ENCODE results near the gene OR2B2. TPM values are rescaled to one million over a fixed set of nuclear protein-coding genes. Genes with fewer than 3 reads are reported as not detected.
A peak's percentile ranks its signal among the peaks of the same experiment; 100 is the strongest.

OR2B2 gene
- total RNA-seq, 6 experiments from 2014 or later: not detected

DNA sequence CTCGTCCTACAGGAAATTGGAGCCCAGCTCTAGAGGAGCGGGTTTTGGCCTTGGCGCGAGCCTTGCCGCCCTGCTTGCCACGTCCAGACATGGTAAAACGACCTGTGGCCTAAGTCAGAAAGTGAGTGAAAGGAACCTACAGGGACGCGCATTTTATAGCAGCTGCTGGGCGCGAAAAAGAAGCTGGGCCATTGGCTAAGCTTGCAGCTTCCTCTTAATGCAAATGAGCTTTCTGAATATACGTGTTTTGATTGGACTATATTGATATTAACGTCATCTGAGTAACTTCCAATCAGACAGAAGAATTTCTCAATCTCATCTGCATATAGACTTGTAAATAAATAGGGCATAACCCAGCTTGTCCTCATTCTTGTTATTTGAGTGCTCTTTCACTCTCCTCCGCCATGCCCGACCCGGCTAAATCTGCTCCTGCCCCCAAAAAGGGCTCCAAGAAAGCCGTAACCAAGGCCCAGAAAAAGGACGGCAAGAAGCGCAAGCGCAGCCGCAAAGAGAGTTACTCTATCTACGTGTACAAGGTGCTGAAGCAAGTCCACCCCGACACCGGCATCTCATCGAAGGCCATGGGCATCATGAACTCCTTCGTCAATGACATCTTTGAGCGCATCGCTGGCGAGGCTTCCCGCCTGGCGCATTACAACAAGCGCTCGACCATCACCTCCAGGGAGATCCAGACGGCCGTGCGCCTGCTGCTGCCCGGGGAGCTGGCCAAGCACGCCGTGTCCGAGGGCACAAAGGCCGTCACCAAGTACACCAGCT lies 18.9 kb downstream of the OR2B2 start:
- Histone ChIP-seq H3K36me3 (no peaks in the 10 kb centered on the region), H3K4me3 (peak overlapping the region; percentile 71 to 73 (median 73)), H3K27me3 (no peaks in the 10 kb centered on the region), H3K4me1 (peaks cover 0 to 3% (median 0%) of the 10 kb centered on the region in 4 donors), H3K27ac (peak overlapping the region; percentile 59 to 71 (median 71)), H3K9me3 (no peaks in the 10 kb centered on the region)
- peak; percentile 88 to 91 (median 91) for DNase-seq
- peak; percentile 75 to 84 (median 80) for ATAC-seq
- intact Hi-C loops (cut with DNase I): no loop called here
- WGBS (ENCODE audit: insufficient coverage, low coverage, low lambda C conversion rate, missing lambda C conversion rate): 0% methylated on average over 22 of the region's 41 CpGs
- peak; percentile 96 for TF ChIP-seq POLR2A (IDR thresholded peaks at IDR 0.05)
- TF ChIP-seq, protein P1, sequence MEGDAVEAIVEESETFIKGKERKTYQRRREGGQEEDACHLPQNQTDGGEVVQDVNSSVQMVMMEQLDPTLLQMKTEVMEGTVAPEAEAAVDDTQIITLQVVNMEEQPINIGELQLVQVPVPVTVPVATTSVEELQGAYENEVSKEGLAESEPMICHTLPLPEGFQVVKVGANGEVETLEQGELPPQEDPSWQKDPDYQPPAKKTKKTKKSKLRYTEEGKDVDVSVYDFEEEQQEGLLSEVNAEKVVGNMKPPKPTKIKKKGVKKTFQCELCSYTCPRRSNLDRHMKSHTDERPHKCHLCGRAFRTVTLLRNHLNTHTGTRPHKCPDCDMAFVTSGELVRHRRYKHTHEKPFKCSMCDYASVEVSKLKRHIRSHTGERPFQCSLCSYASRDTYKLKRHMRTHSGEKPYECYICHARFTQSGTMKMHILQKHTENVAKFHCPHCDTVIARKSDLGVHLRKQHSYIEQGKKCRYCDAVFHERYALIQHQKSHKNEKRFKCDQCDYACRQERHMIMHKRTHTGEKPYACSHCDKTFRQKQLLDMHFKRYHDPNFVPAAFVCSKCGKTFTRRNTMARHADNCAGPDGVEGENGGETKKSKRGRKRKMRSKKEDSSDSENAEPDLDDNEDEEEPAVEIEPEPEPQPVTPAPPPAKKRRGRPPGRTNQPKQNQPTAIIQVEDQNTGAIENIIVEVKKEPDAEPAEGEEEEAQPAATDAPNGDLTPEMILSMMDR (IDR thresholded peaks at IDR 0.05): no peak

DNA sequence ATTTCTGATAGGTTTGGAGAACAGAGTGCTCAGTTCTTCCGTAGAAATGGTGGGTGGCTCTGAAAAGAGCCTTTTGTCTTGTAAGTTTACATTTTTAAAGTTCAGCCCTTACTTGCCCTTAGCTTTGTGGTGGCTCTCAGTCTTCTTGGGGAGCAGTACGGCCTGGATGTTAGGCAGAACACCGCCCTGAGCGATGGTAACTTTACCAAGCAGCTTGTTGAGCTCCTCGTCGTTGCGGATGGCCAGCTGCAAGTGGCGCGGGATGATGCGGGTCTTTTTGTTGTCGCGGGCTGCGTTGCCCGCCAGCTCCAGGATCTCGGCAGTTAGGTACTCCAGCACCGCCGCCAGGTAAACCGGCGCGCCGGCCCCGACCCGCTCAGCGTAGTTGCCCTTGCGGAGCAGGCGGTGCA lies 19.5 kb downstream of the OR2B2 start:
- DNase-seq: no peak
- intact Hi-C loops (cut with DNase I): no loop called here
- no peaks in the 10 kb centered on the region for H3K9me3 ChIP-seq
- no peak for TF ChIP-seq POLR2A (IDR thresholded peaks at IDR 0.05)
- TF ChIP-seq, protein P1 (IDR thresholded peaks at IDR 0.05): no peak
- H3K36me3 ChIP-seq: no peaks in the 10 kb centered on the region
- H3K27me3 ChIP-seq: no peaks in the 10 kb centered on the region
- no peak for ATAC-seq
- under 1% methylated on average over 16 of the region's 26 CpGs for WGBS (ENCODE audit: insufficient coverage, low coverage, low lambda C conversion rate, missing lambda C conversion rate)
- peak overlapping the region; percentile 71 to 73 (median 73) for H3K4me3 ChIP-seq
- H3K4me1 ChIP-seq: peaks cover 0 to 3% (median 0%) of the 10 kb centered on the region in 4 donors
- peak overlapping the region; percentile 52 to 71 (median 56) for H3K27ac ChIP-seq

DNA sequence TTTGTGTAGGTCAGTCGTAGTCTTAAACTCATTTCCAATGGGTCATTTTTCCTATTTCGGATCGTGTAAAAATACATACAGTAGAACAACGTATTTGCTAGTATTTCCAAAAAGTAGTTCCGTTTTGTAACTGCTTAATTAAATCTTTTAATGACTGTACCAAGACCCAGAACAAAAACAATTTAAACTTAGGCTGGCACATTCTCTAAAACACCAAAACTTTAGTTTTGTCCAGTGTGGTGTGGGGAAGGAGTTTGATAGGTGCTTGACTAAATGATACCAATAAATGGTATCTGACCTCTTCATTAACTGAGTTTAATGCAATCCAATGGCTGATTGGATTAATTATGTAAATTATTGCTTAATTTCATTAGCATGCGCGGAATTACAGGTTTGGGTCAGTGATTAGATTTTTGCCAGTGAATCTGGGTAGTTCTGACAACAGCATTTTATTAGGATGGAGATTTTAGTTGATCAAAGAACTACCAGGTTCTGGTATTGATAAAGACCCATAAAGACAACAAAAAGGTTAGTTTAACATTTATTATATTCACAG lies 20.8 kb downstream of the OR2B2 start:
- TF ChIP-seq, protein P1 (IDR thresholded peaks at IDR 0.05): no peak
- no peak for TF ChIP-seq POLR2A (IDR thresholded peaks at IDR 0.05)
- 44% methylated on average over 7 of the region's 7 CpGs for WGBS (ENCODE audit: insufficient coverage, low coverage, low lambda C conversion rate, missing lambda C conversion rate)
- DNase-seq (no peak), ATAC-seq (no peak)
- no peak overlapping the region for H3K27ac ChIP-seq
- H3K27me3 ChIP-seq: no peaks in the 10 kb centered on the region
- no peaks in the 10 kb centered on the region for H3K9me3 ChIP-seq
- intact Hi-C loops (cut with DNase I): no loop called here
- no peaks in the 10 kb centered on the region for H3K36me3 ChIP-seq
- no peak overlapping the region for H3K4me3 ChIP-seq
- peaks cover 0 to 3% (median 0%) of the 10 kb centered on the region in 4 donors for H3K4me1 ChIP-seq

DNA sequence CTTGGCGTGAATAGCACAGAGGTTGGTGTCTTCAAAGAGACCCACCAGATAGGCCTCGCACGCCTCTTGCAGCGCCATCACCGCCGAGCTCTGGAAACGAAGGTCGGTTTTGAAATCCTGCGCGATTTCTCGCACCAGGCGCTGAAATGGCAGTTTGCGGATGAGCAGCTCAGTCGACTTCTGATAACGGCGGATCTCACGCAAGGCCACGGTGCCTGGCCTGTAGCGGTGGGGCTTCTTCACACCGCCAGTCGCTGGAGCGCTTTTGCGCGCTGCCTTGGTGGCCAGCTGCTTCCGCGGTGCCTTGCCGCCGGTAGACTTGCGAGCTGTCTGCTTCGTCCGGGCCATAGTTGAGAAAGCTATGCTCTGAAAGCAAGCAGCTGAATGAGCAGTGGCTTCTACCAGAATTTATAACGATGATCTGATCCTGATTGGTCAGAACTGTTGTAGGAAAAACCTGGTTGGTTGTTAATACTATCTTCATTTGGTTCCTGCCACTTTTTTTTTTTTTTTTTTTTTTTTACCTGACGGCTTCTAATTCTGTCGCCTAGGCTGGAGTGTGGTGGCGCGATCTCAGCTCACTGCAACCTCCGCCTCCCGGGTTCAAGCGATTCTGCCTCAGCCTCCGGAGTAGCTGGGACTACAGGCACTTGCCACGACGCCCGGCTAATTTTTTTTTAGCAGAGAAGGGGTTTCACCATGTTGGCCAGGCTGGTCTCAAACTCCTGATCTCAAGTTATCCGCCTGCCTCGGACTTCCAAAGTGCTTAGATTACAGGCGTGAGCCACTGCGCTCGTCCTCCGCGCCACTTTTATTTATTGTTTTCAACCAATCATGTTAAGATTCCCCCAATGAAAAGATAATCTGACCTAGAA lies 21.5 kb downstream of the OR2B2 start:
- Histone ChIP-seq H3K36me3 (no peaks in the 10 kb centered on the region), H3K9me3 (no peaks in the 10 kb centered on the region), H3K4me3 (peak overlapping the region in 1 of 3 donors; percentile 37), H3K27ac (peak overlapping the region in 1 of 3 donors; percentile 17), H3K4me1 (peaks cover 0 to 3% (median 0%) of the 10 kb centered on the region in 4 donors), H3K27me3 (no peaks in the 10 kb centered on the region)
- intact Hi-C loops (cut with DNase I): no loop called here
- 21% methylated on average over 21 of the region's 50 CpGs for WGBS (ENCODE audit: insufficient coverage, low coverage, low lambda C conversion rate, missing lambda C conversion rate)
- TF ChIP-seq POLR2A (IDR thresholded peaks at IDR 0.05): peak; percentile 75
- TF ChIP-seq, protein P1 (IDR thresholded peaks at IDR 0.05): no peak
- peak; percentile 10 to 29 (median 14) for ATAC-seq
- peak in 2 of 3 donors; percentile 60 to 70 for DNase-seq

Data from right lobe of liver (tissue), 6 donors.